Immature natural killer cell (primary cell): Measurements from ENCODE around the gene SUSD5. TPM values are rescaled to one million over a fixed set of nuclear protein-coding genes. Genes with fewer than 3 reads are reported as not detected.
"Not testable (repeated sequence)": the region's sequence is repeated elsewhere in the genome, so short reads cannot be mapped to it uniquely, and the experiment has no call there.

Source experiments
- DNase-seq, 3 donors: peaks; one replicate each; pipeline ENCODE4 v3.0.0; 2022; ENCODE audit warnings: mixed read lengths in 1 of 3
- H3K27ac Mint-ChIP-seq, 6 donors: one replicate each; pipeline ENCODE4 v1.8.0; 2020; ENCODE audit warnings: mixed read lengths in 6 of 6, mild to moderate bottlenecking in 5 of 6, inconsistent platforms in 4 of 6, moderate library complexity in 3 of 6
- H3K27me3 Mint-ChIP-seq, 3 donors: one replicate each; pipeline ENCODE4 v1.8.0; 2020 to 2021; ENCODE audit warnings: low read depth in 3 of 3, mild to moderate bottlenecking in 3 of 3, mixed read lengths in 3 of 3, moderate library complexity in 3 of 3, inconsistent platforms in 1 of 3
- H3K36me3 Mint-ChIP-seq, 3 donors: one replicate each; pipeline ENCODE4 v1.8.0; 2020; ENCODE audit warnings: mixed read lengths in 3 of 3, inconsistent platforms in 2 of 3, mild to moderate bottlenecking in 2 of 3
- H3K4me1 Mint-ChIP-seq, 2 donors: one replicate each; pipeline ENCODE4 v1.8.0; 2020; ENCODE audit warnings: inconsistent platforms in 2 of 2, mild to moderate bottlenecking in 2 of 2, mixed read lengths in 2 of 2, moderate library complexity in 1 of 2
- H3K4me3 Mint-ChIP-seq, 5 donors: one replicate each; pipeline ENCODE4 v1.8.0; 2020; ENCODE audit warnings: mild to moderate bottlenecking in 5 of 5, mixed read lengths in 5 of 5, inconsistent platforms in 3 of 5, moderate library complexity in 3 of 5
- H3K9me3 Mint-ChIP-seq, 6 donors: one replicate each; pipeline ENCODE4 v1.8.0; 2020; ENCODE audit warnings: mild to moderate bottlenecking in 6 of 6, mixed read lengths in 6 of 6, inconsistent platforms in 4 of 6, moderate library complexity in 3 of 6
- polyA plus RNA-seq, 3 donors: library from polyadenylated mRNA; unstranded; fragments of 300-500 nt; fragmentation: Illumina TruSeq; gene quantifications; one replicate each; pipeline ENCODE4 v1.2.3, GENCODE V29; 2021

Gene SUSD5
- polyA plus RNA-seq, 3 donors from 2014 or later: not detected

DNA sequence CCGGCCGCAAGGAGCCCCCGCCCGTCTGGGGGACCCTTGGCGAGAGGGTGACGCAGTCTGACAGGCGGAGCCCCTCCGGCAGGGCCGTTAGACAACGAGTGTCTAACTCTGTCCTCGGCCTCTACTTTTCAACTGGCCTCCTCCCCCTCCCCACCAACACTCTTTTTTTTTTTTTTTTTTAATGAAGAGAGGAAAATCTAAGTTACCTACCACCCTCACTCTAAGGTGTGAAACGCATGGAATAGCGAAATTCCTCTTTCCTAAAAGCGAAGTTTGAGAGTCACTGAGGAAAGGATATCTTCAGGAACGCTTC, 521 bp upstream of the SUSD5 start:
- Mint-ChIP-seq H3K4me1 (no peaks in the 10 kb centered on the region), H3K4me3 (no peak overlapping the region)

GRCh38 chr3:33217866-33218445, 654 bp downstream of the SUSD5 start:
- DNase-seq: no peak
- Mint-ChIP-seq H3K4me1 (no peaks in the 10 kb centered on the region), H3K9me3 (no peaks in the 10 kb centered on the region), H3K36me3 (no peaks in the 10 kb centered on the region), H3K27me3 (peaks cover 2 to 16% (median 8%) of the 10 kb centered on the region in 3 donors), H3K27ac (no peak overlapping the region), H3K4me3 (no peak overlapping the region)

More for the DNA sequence above, 521 bp upstream of the SUSD5 start:
- Mint-ChIP-seq H3K27ac (no peak overlapping the region), H3K9me3 (no peaks in the 10 kb centered on the region), H3K27me3 (peaks cover 2 to 16% (median 8%) of the 10 kb centered on the region in 3 donors), H3K36me3 (no peaks in the 10 kb centered on the region)
- no peak for DNase-seq

DNA sequence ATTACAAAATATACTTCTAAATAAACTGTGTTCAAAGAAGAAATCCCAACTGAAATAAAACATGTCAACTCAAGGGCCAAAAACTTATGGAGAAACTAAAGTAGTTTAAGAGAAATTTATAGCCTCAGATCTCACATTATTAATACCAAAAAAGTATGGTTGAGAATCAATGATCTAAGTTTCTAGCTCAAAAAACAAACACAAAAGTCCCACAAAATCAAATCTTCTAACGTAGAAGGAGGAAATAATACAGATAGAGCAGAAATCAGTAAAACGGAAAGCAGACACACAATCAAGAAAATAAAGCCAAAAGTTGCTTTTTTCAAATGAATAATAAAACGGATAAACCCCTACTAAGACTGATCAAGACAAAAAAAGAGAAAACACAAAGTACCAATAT, 2.9 kb downstream of the SUSD5 start:
- no peak overlapping the region for H3K27ac Mint-ChIP-seq
- H3K4me3 Mint-ChIP-seq: no peak overlapping the region
- no peaks in the 10 kb centered on the region for H3K4me1 Mint-ChIP-seq
- no peaks in the 10 kb centered on the region for H3K9me3 Mint-ChIP-seq
- no peaks in the 10 kb centered on the region for H3K36me3 Mint-ChIP-seq
- no peak for DNase-seq
- peaks cover 2 to 16% (median 8%) of the 10 kb centered on the region in 3 donors for H3K27me3 Mint-ChIP-seq

DNA sequence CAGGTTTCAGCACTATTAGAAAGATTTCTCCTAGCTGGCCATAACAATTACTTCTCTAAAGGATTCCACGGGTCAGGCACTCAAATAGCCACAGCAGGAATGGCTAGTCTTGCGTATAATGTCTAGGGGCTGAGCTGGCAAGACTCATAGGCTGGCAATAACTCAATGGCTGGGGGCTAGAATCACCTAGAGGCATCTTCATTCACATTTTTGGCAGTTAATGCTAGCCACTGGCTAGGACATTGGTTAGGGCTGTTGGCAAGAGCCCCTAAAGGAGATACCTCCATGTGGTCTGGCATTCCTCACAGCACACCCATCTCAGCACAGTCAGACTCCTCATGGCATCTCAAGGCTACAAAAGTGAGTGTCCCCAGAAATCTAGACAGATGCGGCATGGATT, 6.2 kb downstream of the SUSD5 start:
- H3K27me3 Mint-ChIP-seq: peaks cover 2 to 5% (median 4%) of the 10 kb centered on the region in 3 donors
- no peak for DNase-seq
- peaks cover 0 to 10% (median 0%) of the 10 kb centered on the region in 3 donors for H3K36me3 Mint-ChIP-seq
- H3K4me3 Mint-ChIP-seq: no peak overlapping the region
- no peaks in the 10 kb centered on the region for H3K4me1 Mint-ChIP-seq
- H3K27ac Mint-ChIP-seq: no peak overlapping the region
- peaks cover 0 to 11% (median 8%) of the 10 kb centered on the region in 6 donors for H3K9me3 Mint-ChIP-seq

- DNase-seq: no peak
- Mint-ChIP-seq H3K4me1 (no peaks in the 10 kb centered on the region), H3K27me3 (peaks cover 2 to 6% (median 4%) of the 10 kb centered on the region in 3 donors), H3K27ac (no peak overlapping the region), H3K9me3 (peaks cover 0 to 11% (median 8%) of the 10 kb centered on the region in 6 donors), H3K4me3 (no peak overlapping the region), H3K36me3 (peaks cover 0 to 10% (median 0%) of the 10 kb centered on the region in 3 donors)
These were observed 7.2 kb downstream of the SUSD5 start for GRCh38 chr3:33211444-33211843.

DNA sequence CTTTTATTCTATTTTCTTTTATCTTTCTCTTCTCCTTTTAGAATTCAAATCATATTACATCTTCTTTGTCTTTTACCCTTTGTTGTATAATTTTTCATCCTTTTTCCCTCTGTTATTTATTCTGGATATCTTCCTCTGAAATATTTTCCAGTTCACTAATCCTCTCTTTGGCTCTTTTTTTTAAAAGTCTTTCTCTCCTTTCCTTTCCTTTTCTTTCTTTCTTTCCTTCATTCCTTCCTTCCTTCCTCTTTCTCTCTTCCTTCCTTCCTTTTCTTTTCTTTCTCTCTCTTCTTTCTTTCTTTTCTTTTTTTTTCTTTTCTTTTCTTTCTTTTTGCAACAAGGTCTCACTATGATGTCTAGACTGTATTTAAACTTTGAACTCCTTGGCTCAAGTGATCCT, 9.3 kb downstream of the SUSD5 start:
- no peaks in the 10 kb centered on the region for H3K4me1 Mint-ChIP-seq
- H3K4me3 Mint-ChIP-seq: no peak overlapping the region
- DNase-seq: no peak
- peaks cover 2 to 5% (median 4%) of the 10 kb centered on the region in 3 donors for H3K27me3 Mint-ChIP-seq
- H3K36me3 Mint-ChIP-seq: peaks cover 0 to 10% (median 0%) of the 10 kb centered on the region in 3 donors
- H3K27ac Mint-ChIP-seq: no peak overlapping the region
- H3K9me3 Mint-ChIP-seq: peaks cover 0 to 11% (median 8%) of the 10 kb centered on the region in 6 donors

GRCh38 chr3:33202711-33203457, 15.7 kb downstream of the SUSD5 start:
- Mint-ChIP-seq H3K36me3 (no peaks in the 10 kb centered on the region), H3K4me1 (no peaks in the 10 kb centered on the region), H3K4me3 (no peak overlapping the region), H3K9me3 (peaks cover 0 to 2% (median 0%) of the 10 kb centered on the region in 6 donors), H3K27me3 (peaks cover 0 to 10% (median 0%) of the 10 kb centered on the region in 3 donors), H3K27ac (no peak overlapping the region)
- no peak for DNase-seq

GRCh38 chr3:33201195-33201594, 17.4 kb downstream of the SUSD5 start:
- H3K4me3 Mint-ChIP-seq: no peak overlapping the region
- no peak for DNase-seq
- no peaks in the 10 kb centered on the region for H3K36me3 Mint-ChIP-seq
- H3K9me3 Mint-ChIP-seq: peaks cover 0 to 2% (median 0%) of the 10 kb centered on the region in 6 donors
- H3K27me3 Mint-ChIP-seq: peaks cover 0 to 6% (median 0%) of the 10 kb centered on the region in 3 donors
- H3K4me1 Mint-ChIP-seq: no peaks in the 10 kb centered on the region
- H3K27ac Mint-ChIP-seq: no peak overlapping the region

DNA sequence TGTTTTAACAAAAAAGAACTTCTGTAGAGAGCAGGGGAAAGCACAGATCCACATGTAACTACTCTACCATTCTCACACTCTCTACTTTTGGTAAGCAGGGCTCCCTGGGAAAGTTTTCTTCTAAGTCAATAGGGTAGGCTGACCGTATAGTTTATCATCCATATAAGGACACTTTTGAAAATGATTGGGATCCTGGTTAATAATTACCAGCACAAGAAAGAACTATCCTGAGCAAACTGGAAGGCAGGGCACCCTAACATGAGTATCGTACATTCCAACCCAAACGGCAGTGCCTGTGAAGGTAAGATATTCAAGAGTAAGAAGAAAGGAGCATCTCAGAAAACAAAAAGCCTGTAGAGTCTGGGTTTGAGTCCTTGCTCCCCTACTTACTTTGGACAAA, 22.1 kb downstream of the SUSD5 start:
- peaks cover 0 to 4% (median 0%) of the 10 kb centered on the region in 3 donors for H3K27me3 Mint-ChIP-seq
- H3K4me3 Mint-ChIP-seq: no peak overlapping the region
- no peaks in the 10 kb centered on the region for H3K9me3 Mint-ChIP-seq
- DNase-seq: no peak
- H3K27ac Mint-ChIP-seq: no peak overlapping the region
- no peaks in the 10 kb centered on the region for H3K4me1 Mint-ChIP-seq
- no peaks in the 10 kb centered on the region for H3K36me3 Mint-ChIP-seq

DNA sequence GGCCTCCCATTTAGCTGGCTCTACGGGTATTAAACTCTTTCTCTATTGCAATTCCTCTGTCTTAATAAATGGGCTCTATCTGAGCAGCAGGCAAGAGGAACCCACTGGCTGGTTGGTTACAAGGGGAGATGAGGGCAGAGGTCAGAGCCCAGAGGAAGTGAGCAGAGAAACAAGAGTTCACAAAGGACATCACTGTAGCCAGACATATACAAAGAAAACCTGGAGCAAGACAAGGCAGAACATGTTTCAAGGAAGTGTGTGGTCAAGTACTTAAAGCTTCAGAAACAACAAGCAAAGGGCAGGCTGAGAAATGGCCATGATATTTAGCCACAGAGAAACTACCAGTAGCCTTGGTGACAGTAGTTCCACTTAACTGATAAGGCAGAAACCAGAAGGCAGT, 24.3 kb downstream of the SUSD5 start:
- Mint-ChIP-seq H3K27ac (no peak overlapping the region), H3K36me3 (no peaks in the 10 kb centered on the region), H3K27me3 (peaks cover 0 to 5% (median 1%) of the 10 kb centered on the region in 3 donors), H3K9me3 (peaks cover 0 to 2% (median 0%) of the 10 kb centered on the region in 6 donors), H3K4me1 (no peaks in the 10 kb centered on the region), H3K4me3 (no peak overlapping the region)
- DNase-seq: no peak

DNA sequence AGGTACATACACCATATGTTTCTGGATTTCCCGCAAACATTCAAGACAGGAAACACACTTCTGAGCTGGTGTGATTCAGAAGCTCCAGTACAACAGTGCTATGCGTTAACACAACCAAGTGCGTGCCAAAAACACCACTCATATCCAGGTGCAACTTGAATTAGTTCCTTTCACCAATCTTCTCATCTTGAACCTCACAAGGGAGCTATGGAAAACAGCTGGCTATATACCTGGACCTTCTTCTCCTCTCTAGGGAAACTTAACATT, 31.3 kb downstream of the SUSD5 start:
- no peak overlapping the region for H3K4me3 Mint-ChIP-seq
- no peak overlapping the region for H3K27ac Mint-ChIP-seq
- no peaks in the 10 kb centered on the region for H3K36me3 Mint-ChIP-seq
- no peaks in the 10 kb centered on the region for H3K4me1 Mint-ChIP-seq
- peaks cover 1 to 6% (median 4%) of the 10 kb centered on the region in 3 donors for H3K27me3 Mint-ChIP-seq
- DNase-seq: no peak
- H3K9me3 Mint-ChIP-seq: peaks cover 0 to 6% (median 0%) of the 10 kb centered on the region in 6 donors

DNA sequence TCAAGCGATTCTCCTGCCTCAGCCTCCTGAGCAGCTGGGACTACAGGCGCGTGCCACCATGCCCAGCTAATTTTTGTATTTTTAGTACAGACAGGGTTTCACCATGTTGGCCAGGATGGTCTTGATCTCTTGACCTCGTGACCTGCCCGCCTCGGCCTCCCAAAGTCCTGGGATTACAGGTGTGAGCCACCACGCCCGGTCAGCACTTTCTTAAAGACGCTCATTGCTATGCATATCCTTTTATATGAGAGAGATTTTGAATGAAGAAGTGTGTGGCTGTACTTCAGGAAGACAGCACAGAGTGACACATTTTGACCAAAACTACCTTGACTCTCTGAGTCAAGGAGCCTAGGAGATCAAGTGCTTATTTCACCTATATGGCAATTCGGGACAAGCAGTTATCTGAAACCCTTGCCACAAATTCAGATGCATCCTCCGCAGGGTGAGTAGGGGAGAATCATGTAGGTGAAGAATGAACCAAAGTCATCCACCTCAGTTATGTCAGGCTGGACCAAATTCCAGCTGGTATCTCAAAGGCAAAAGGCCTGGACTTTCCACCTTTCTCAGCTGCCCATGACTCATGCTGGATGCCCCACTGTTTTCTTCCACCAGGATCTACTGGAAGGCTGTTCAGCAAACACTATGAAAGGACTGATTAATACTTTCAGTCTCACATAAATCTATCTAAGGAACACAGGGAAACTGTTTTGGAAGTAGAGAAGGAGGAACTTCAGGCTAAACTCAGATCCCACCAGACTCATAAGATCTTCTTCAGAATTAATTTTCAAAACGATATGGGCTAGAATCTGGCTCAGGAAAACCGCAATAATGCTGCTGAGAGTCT, 31.9 kb downstream of the SUSD5 start:
- Mint-ChIP-seq H3K9me3 (peaks cover 0 to 6% (median 0%) of the 10 kb centered on the region in 6 donors), H3K4me3 (no peak overlapping the region)

DNA sequence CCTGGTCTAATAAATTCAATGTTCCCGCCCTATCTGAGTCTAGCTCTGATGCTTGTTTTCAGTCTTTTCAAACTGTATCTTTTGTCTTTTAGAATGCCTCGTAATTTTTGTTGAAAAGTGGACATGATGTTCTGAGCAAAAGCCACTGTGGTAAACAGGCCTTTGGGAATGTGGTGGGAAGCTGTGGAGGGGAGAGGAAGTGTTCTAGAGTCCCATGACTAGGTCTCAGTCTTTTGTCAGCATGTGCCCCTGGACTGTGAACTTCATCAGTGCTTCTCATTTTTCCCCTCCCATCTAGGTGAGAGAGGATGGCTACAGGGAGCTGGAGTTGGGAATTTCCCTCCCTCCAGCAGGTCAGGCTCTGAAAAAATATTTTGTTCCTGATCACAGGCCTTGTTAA, 33.7 kb downstream of the SUSD5 start:
- Mint-ChIP-seq H3K27ac (no peak overlapping the region), H3K27me3 (peaks cover 0 to 6% (median 2%) of the 10 kb centered on the region in 3 donors), H3K36me3 (no peaks in the 10 kb centered on the region), H3K4me3 (no peak overlapping the region), H3K4me1 (no peaks in the 10 kb centered on the region), H3K9me3 (peaks cover 0 to 4% (median 0%) of the 10 kb centered on the region in 6 donors)
- no peak for DNase-seq

More for the DNA sequence above, 31.9 kb downstream of the SUSD5 start:
- no peaks in the 10 kb centered on the region for H3K36me3 Mint-ChIP-seq
- H3K27me3 Mint-ChIP-seq: peaks cover 1 to 6% (median 6%) of the 10 kb centered on the region in 3 donors
- no peak for DNase-seq
- no peak overlapping the region for H3K27ac Mint-ChIP-seq
- no peaks in the 10 kb centered on the region for H3K4me1 Mint-ChIP-seq

GRCh38 chr3:33181641-33182040, 37.0 kb downstream of the SUSD5 start:
- H3K27ac Mint-ChIP-seq, H3K36me3 Mint-ChIP-seq, H3K4me3 Mint-ChIP-seq, H3K9me3 Mint-ChIP-seq, H3K4me1 Mint-ChIP-seq, DNase-seq, H3K27me3 Mint-ChIP-seq: not testable (repeated sequence)
